ENCODE measurements around the gene AVPR2.

The AVPR2 gene

GRCh38 chrX:153944140-153944799, 39.8 kb downstream of the AVPR2 start, which contains the start of gene RENBP:
Gene RENBP (minus strand): TSS chrX:153944643. CDS start chrX:153944610, 33 bp downstream.
- Histone ChIP-seq H3K79me2 (ENCODE audit: control insufficient read depth, insufficient read depth, low read length, poor library complexity) (no peaks in the 10 kb centered on the region), H3K9ac (ENCODE audit: low read length) (no peak within 1 kb of the TSS), H3K79me1 (ENCODE audit: low read length) (no peaks in the 10 kb centered on the region), H3K4ac (ENCODE audit: low read depth, low read length) (no peak within 1 kb of the TSS), H4K91ac (ENCODE audit: low read depth, low read length) (peak within 1 kb of the TSS; percentile 19), H3K4me2 (ENCODE audit: low read length) (no peak within 1 kb of the TSS), H3K27ac (ENCODE audit: low read depth, low read length) (no peak within 1 kb of the TSS), H3K27me3 (ENCODE audit: insufficient read depth, low read length) (no peaks in the 10 kb centered on the region), H3K36me3 (ENCODE audit: control insufficient read depth in 1 of 2, insufficient read depth in 2 of 2, low read length in 2 of 2) (peaks cover 12 to 15% of the 10 kb centered on the region in 2 experiments), H3K4me3 (ENCODE audit: low read depth, low read length) (no peak within 1 kb of the TSS), H2BK12ac (ENCODE audit: low read length) (no peak within 1 kb of the TSS), H2AK5ac (ENCODE audit: low read length) (no peak within 1 kb of the TSS), H3K9me3 (ENCODE audit: insufficient read depth, low read depth, low read length) (no peaks in the 10 kb centered on the region), H3K14ac (ENCODE audit: low read length) (no peak within 1 kb of the TSS), H3K23ac (ENCODE audit: low read length) (no peak within 1 kb of the TSS), H2BK5ac (ENCODE audit: low read depth, low read length, poor library complexity) (no peak within 1 kb of the TSS), H4K12ac (ENCODE audit: low read depth, low read length) (no peak within 1 kb of the TSS), H4K8ac (ENCODE audit: low read depth, low read length) (no peak within 1 kb of the TSS), H2BK120ac (ENCODE audit: insufficient read depth, low read length, poor library complexity) (no peak within 1 kb of the TSS), H3K18ac (ENCODE audit: low read length) (no peak within 1 kb of the TSS), H2AFZ (ENCODE audit: insufficient read depth, low read length, poor library complexity) (no peak within 1 kb of the TSS), H3K4me1 (ENCODE audit: control insufficient read depth in 1 of 2, insufficient read depth in 2 of 2, low read length in 2 of 2) (peaks cover 13 to 15% of the 10 kb centered on the region in 2 experiments)
- DNase-seq = peak in 1 of 2 donors; percentile 33
- WGBS (ENCODE audit: extremely low coverage, insufficient coverage, insufficient read length) = no CpG with 5 or more reads among the region's 31 CpGs

- no peak overlapping the region for H3K27ac ChIP-seq (ENCODE audit: low read depth, low read length)
- no peaks in the 10 kb centered on the region for H3K79me2 ChIP-seq (ENCODE audit: control insufficient read depth, insufficient read depth, low read length, poor library complexity)
- no peak overlapping the region for H4K12ac ChIP-seq (ENCODE audit: low read depth, low read length)
- H3K9me3 ChIP-seq (ENCODE audit: insufficient read depth, low read depth, low read length) = no peaks in the 10 kb centered on the region
- no peak overlapping the region for H2AFZ ChIP-seq (ENCODE audit: insufficient read depth, low read length, poor library complexity)
- H3K4me3 ChIP-seq (ENCODE audit: low read depth, low read length) = no peak overlapping the region
- no CpG with 5 or more reads among the region's 6 CpGs for WGBS (ENCODE audit: extremely low coverage, insufficient coverage, insufficient read length)
- H3K27me3 ChIP-seq (ENCODE audit: insufficient read depth, low read length) = no peaks in the 10 kb centered on the region
- no peaks in the 10 kb centered on the region for H3K79me1 ChIP-seq (ENCODE audit: low read length)
- H2BK12ac ChIP-seq (ENCODE audit: low read length) = no peak overlapping the region
- no peak overlapping the region for H4K91ac ChIP-seq (ENCODE audit: low read depth, low read length)
- H2BK5ac ChIP-seq (ENCODE audit: low read depth, low read length, poor library complexity) = no peak overlapping the region
- H3K4ac ChIP-seq (ENCODE audit: low read depth, low read length) = no peak overlapping the region
- peaks cover 13 to 15% of the 10 kb centered on the region in 2 experiments for H3K4me1 ChIP-seq (ENCODE audit: control insufficient read depth in 1 of 2, insufficient read depth in 2 of 2, low read length in 2 of 2)
- H3K14ac ChIP-seq (ENCODE audit: low read length) = no peak overlapping the region
- no peak overlapping the region for H4K8ac ChIP-seq (ENCODE audit: low read depth, low read length)
- no peak for DNase-seq
- peaks cover 17 to 20% of the 10 kb centered on the region in 2 experiments for H3K36me3 ChIP-seq (ENCODE audit: control insufficient read depth in 1 of 2, insufficient read depth in 2 of 2, low read length in 2 of 2)
- H2BK120ac ChIP-seq (ENCODE audit: insufficient read depth, low read length, poor library complexity) = no peak overlapping the region
- H2AK5ac ChIP-seq (ENCODE audit: low read length) = no peak overlapping the region
- H3K4me2 ChIP-seq (ENCODE audit: low read length) = no peak overlapping the region
- no peak overlapping the region for H3K23ac ChIP-seq (ENCODE audit: low read length)
- no peak overlapping the region for H3K18ac ChIP-seq (ENCODE audit: low read length)
- no peak overlapping the region for H3K9ac ChIP-seq (ENCODE audit: low read length)
Measured at GRCh38 chrX:153944800-153945150, 40.3 kb downstream of the AVPR2 start.

- Histone ChIP-seq H3K23ac (ENCODE audit: low read length) (no peak overlapping the region), H3K4me1 (ENCODE audit: control insufficient read depth in 1 of 2, insufficient read depth in 2 of 2, low read length in 2 of 2) (peaks cover 7% of the 10 kb centered on the region in 2 experiments), H3K27ac (ENCODE audit: low read depth, low read length) (no peak overlapping the region), H3K4me3 (ENCODE audit: low read depth, low read length) (no peak overlapping the region), H2BK12ac (ENCODE audit: low read length) (no peak overlapping the region), H3K4ac (ENCODE audit: low read depth, low read length) (no peak overlapping the region), H3K79me1 (ENCODE audit: low read length) (no peaks in the 10 kb centered on the region), H3K79me2 (ENCODE audit: control insufficient read depth, insufficient read depth, low read length, poor library complexity) (no peaks in the 10 kb centered on the region), H3K9me3 (ENCODE audit: insufficient read depth, low read depth, low read length) (no peaks in the 10 kb centered on the region), H2AK5ac (ENCODE audit: low read length) (no peak overlapping the region), H3K27me3 (ENCODE audit: insufficient read depth, low read length) (no peaks in the 10 kb centered on the region), H4K8ac (ENCODE audit: low read depth, low read length) (no peak overlapping the region), H3K18ac (ENCODE audit: low read length) (no peak overlapping the region), H3K9ac (ENCODE audit: low read length) (no peak overlapping the region), H3K36me3 (ENCODE audit: control insufficient read depth in 1 of 2, insufficient read depth in 2 of 2, low read length in 2 of 2) (peaks cover 32 to 35% of the 10 kb centered on the region in 2 experiments), H2BK5ac (ENCODE audit: low read depth, low read length, poor library complexity) (no peak overlapping the region), H2BK120ac (ENCODE audit: insufficient read depth, low read length, poor library complexity) (no peak overlapping the region), H3K4me2 (ENCODE audit: low read length) (no peak overlapping the region), H4K12ac (ENCODE audit: low read depth, low read length) (no peak overlapping the region), H3K14ac (ENCODE audit: low read length) (no peak overlapping the region), H4K91ac (ENCODE audit: low read depth, low read length) (no peak overlapping the region), H2AFZ (ENCODE audit: insufficient read depth, low read length, poor library complexity) (no peak overlapping the region)
- no peak for DNase-seq
- no CpG with 5 or more reads among the region's 24 CpGs for WGBS (ENCODE audit: extremely low coverage, insufficient coverage, insufficient read length)
Measured at GRCh38 chrX:153945956-153946943, 41.8 kb downstream of the AVPR2 start.

GRCh38 chrX:153947009-153947769, 42.7 kb downstream of the AVPR2 start:
- H2BK12ac ChIP-seq (ENCODE audit: low read length) = no peak overlapping the region
- no peak overlapping the region for H2AK5ac ChIP-seq (ENCODE audit: low read length)
- H3K79me1 ChIP-seq (ENCODE audit: low read length) = no peaks in the 10 kb centered on the region
- no peak overlapping the region for H3K4ac ChIP-seq (ENCODE audit: low read depth, low read length)
- H3K14ac ChIP-seq (ENCODE audit: low read length) = no peak overlapping the region
- peak; percentile 69 to 93 for DNase-seq
- no peak overlapping the region for H3K18ac ChIP-seq (ENCODE audit: low read length)
- no peak overlapping the region for H4K91ac ChIP-seq (ENCODE audit: low read depth, low read length)
- no peak overlapping the region for H3K27ac ChIP-seq (ENCODE audit: low read depth, low read length)
- H3K79me2 ChIP-seq (ENCODE audit: control insufficient read depth, insufficient read depth, low read length, poor library complexity) = no peaks in the 10 kb centered on the region
- no peak overlapping the region for H2AFZ ChIP-seq (ENCODE audit: insufficient read depth, low read length, poor library complexity)
- H3K4me1 ChIP-seq (ENCODE audit: control insufficient read depth in 1 of 2, insufficient read depth in 2 of 2, low read length in 2 of 2) = peaks cover 0 to 2% of the 10 kb centered on the region in 2 experiments
- H3K9me3 ChIP-seq (ENCODE audit: insufficient read depth, low read depth, low read length) = no peaks in the 10 kb centered on the region
- H3K4me3 ChIP-seq (ENCODE audit: low read depth, low read length) = no peak overlapping the region
- no peak overlapping the region for H2BK5ac ChIP-seq (ENCODE audit: low read depth, low read length, poor library complexity)
- no CpG with 5 or more reads among the region's 19 CpGs for WGBS (ENCODE audit: extremely low coverage, insufficient coverage, insufficient read length)
- no peak overlapping the region for H3K4me2 ChIP-seq (ENCODE audit: low read length)
- H4K8ac ChIP-seq (ENCODE audit: low read depth, low read length) = no peak overlapping the region
- no peak overlapping the region for H2BK120ac ChIP-seq (ENCODE audit: insufficient read depth, low read length, poor library complexity)
- H4K12ac ChIP-seq (ENCODE audit: low read depth, low read length) = peak overlapping the region; percentile 54
- no peak overlapping the region for H3K9ac ChIP-seq (ENCODE audit: low read length)
- H3K23ac ChIP-seq (ENCODE audit: low read length) = no peak overlapping the region
- H3K36me3 ChIP-seq (ENCODE audit: control insufficient read depth in 1 of 2, insufficient read depth in 2 of 2, low read length in 2 of 2) = peaks cover 41 to 44% of the 10 kb centered on the region in 2 experiments
- no peaks in the 10 kb centered on the region for H3K27me3 ChIP-seq (ENCODE audit: insufficient read depth, low read length)

Data from trophoblast cell (in vitro differentiated cells and primary cell).